SH-SY5Y (cell line): ENCODE results near the gene RUNDC1.

Experiments used
- GATA2 ChIP-seq: IDR thresholded peaks from 2 replicates; pipeline ENCODE4 v1.6.1; 2011; ENCODE audit warnings: mild to moderate bottlenecking, low read depth, low read length
- GATA3 ChIP-seq: IDR thresholded peaks from 2 replicates; pipeline ENCODE4 v1.6.1; 2011; ENCODE audit warnings: low read depth, mild to moderate bottlenecking, low read length, moderate library complexity

DNA sequence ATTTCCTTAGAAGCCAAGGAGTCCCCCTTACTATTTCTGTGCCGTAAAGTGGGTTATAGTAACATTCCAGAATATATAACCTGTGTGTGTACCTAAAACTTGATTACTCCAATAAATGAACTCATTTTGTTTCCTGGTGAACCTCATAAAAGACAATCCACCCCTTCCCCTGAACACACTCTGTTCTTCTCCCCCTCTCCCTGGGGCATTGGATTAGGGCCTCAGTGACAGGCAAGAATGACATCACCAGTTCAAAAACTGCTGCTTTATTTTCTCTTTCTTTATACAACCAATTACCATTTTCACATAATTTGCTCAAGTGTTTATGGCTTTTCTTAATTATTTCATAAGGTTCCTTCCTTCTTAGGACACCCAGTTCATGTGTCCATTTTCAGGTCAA is 33.6 kb upstream of the RUNDC1 start:
- TF ChIP-seq GATA3 (no peak), GATA2 (no peak)
